MM.1S (cell line): Measurements from ENCODE around the gene DIPK1B.

Source experiments
- EZH2 ChIP-seq: fragments of 300-600 bp; sonication (generic); optimal IDR thresholded peaks from 2 replicates; pipeline ENCODE3; 2017; ENCODE audit warnings: low read depth, mild to moderate bottlenecking, antibody characterized with exemption, low read length, mixed read lengths
- TF ChIP-seq, protein P1 (sequence below): fragments of 300-600 bp; sonication (generic); IDR thresholded peaks from 2 replicates; pipeline ENCODE4 v1.5.1; 2016; ENCODE audit warnings: antibody characterized with exemption, low read length, mixed read lengths

DNA sequence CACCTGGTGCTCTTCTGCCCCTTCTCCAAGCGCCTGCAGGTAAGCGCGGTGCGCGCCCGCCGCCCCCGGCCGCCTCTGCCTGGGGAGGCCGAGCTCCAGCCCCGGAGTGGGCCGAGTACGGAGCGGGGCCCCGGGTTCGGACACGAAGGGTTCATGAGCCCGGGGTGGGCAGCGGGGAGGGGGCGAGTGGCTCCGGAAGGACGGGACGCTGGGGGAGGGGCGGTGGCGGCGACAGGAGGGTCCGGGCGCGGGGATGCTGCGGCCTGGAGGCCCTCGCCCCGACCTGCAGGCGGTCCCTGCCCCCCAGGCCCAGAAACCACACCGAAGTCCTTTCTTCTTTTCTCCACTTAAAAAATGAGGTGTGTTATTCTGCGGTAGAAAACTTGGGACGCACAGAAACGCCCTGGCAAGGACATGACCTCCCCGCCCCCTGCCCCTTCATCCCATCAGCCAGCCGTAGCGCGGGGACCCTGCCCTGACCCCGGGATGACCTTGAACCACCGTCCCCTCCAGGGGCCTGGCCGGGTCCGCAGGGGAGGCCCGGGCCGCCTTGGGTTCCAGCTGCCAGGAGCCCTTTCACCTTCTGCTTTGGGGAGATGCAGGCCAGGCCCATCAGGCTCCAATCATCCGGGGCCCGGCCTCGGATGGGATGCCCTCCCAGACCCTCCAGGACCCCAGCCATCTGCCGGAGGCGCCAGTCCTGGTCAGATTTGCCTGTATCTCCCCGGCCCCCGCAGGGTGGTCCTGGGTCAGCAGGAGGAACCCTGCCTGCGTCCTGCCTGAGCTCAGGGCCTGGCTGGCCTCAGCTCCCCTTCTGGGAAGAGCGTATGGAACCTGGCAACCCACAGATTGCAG lies 545 bp downstream of the DIPK1B start:
- TF ChIP-seq, protein P1, sequence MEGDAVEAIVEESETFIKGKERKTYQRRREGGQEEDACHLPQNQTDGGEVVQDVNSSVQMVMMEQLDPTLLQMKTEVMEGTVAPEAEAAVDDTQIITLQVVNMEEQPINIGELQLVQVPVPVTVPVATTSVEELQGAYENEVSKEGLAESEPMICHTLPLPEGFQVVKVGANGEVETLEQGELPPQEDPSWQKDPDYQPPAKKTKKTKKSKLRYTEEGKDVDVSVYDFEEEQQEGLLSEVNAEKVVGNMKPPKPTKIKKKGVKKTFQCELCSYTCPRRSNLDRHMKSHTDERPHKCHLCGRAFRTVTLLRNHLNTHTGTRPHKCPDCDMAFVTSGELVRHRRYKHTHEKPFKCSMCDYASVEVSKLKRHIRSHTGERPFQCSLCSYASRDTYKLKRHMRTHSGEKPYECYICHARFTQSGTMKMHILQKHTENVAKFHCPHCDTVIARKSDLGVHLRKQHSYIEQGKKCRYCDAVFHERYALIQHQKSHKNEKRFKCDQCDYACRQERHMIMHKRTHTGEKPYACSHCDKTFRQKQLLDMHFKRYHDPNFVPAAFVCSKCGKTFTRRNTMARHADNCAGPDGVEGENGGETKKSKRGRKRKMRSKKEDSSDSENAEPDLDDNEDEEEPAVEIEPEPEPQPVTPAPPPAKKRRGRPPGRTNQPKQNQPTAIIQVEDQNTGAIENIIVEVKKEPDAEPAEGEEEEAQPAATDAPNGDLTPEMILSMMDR, result no peak
- peak; percentile 70 for TF ChIP-seq EZH2
